ENCODE results near the gene BCLAF3.

Gene BCLAF3

DNA sequence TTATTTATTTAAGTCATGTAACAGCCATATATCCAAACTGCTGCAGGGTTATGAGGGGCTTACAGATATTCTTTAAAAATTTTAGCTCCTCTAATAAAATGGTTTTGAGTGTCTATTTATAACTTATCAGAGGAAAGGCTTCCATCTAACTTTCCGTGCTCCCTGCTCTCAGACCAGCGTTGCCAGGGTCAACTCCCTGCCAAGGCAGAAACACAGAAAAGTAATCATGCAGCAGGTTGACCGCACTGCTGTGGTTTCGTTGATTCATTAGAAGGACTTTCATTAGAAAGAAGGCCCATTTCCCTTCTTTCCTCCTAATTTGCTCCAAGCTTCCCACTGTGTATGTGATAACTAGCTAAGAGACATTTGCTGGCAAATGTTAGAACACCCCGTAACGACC, 33.9 kb downstream of the BCLAF3 start:
- no peak overlapping the region for H3K4me3 Mint-ChIP-seq
- ATAC-seq (replicated peaks) (no peak), DNase-seq (no peak)
- H3K9me3 Mint-ChIP-seq = no peaks in the 10 kb centered on the region
- H3K27me3 Mint-ChIP-seq = no peaks in the 10 kb centered on the region
- H3K27ac Mint-ChIP-seq = no peak overlapping the region
- H3K36me3 Mint-ChIP-seq (ENCODE audit: insufficient read depth) = no peaks in the 10 kb centered on the region
- H3K4me1 Mint-ChIP-seq (ENCODE audit: low read depth in 2 of 2) = peaks cover 0 to 4% of the 10 kb centered on the region in 2 donors

DNA sequence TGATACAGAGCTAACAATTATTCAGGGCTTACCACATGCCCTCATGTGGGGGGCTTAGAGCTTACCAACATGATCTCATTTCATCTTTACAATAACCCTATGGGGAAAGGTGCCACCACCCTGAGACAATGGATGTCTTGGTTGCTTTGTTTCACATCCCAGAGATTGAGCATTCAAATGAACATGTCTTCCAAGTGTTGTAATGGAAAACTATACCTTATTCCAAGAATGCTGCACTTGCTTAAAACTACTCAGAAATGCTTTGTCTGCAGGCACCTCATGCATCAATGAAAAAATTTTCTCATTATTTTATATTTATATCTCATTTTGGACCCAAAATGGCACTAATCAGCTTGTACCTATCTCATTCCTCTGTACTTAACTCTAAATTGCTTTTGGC, 34.6 kb downstream of the BCLAF3 start:
- H3K27me3 Mint-ChIP-seq = no peaks in the 10 kb centered on the region
- ATAC-seq (replicated peaks) (no peak), DNase-seq (no peak)
- no peaks in the 10 kb centered on the region for H3K9me3 Mint-ChIP-seq
- H3K27ac Mint-ChIP-seq = no peak overlapping the region
- no peaks in the 10 kb centered on the region for H3K36me3 Mint-ChIP-seq (ENCODE audit: insufficient read depth)
- peaks cover 0 to 4% of the 10 kb centered on the region in 2 donors for H3K4me1 Mint-ChIP-seq (ENCODE audit: low read depth in 2 of 2)
- no peak overlapping the region for H3K4me3 Mint-ChIP-seq

DNA sequence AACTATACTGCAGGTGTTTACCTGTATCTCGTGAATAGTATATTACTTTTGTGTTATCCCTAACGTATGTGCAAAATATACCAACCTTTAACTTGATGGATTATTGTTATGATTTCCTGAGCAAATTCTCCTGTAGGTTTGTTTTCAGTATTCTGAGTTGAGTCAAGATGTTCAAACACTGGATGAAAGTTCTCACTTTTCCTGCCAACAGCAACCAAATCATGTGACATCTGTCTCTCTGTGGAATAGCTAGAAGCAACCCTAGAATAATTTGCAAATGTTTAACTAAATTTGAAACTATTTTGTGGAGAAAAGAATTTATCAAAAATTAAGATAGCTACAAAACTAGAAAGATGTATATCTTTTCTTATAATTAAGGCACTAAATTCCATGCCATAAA, 35.6 kb downstream of the BCLAF3 start:
- no peak for ATAC-seq (replicated peaks)
- no peak for DNase-seq

DNA sequence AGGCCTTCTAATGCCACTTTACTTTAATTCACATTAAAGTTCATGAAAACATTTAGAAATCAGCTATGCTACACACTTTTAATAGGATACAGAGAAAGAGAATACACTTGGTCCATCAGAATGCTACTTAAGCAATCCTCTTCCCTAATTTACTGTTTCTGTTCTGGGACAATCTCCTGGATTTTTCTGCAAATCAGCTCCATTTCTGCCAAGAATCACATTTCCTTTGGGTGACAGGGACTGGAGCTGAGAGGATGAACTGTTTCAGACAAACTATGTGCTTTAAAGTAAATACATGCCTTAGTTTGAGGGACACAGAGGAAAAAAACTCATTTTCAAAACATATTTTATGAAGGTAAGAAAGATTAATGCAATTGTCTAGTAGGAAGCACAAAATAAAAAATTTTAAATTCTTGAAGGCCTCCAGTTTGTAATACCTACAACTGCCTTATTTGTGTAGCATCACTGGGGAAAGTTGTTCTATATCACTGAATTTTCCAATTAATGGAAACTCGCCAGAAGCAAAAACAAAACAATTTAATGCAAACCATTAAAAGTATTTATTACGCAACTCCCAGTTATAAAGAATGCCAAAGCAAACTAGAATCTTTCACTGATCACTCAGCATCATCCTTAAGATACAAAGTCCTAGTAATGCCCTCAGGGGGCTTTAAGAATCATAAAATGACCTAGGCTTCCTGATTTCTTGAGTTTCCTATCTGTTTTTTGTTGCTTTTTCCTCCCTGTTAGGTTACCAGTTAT, 36.3 kb downstream of the BCLAF3 start:
- no peaks in the 10 kb centered on the region for H3K9me3 Mint-ChIP-seq
- no peaks in the 10 kb centered on the region for H3K4me1 Mint-ChIP-seq (ENCODE audit: low read depth in 2 of 2)
- DNase-seq (no peak), ATAC-seq (replicated peaks) (no peak)
- H3K4me3 Mint-ChIP-seq = no peak overlapping the region
- no peak overlapping the region for H3K27ac Mint-ChIP-seq
- H3K36me3 Mint-ChIP-seq (ENCODE audit: insufficient read depth) = no peaks in the 10 kb centered on the region
- H3K27me3 Mint-ChIP-seq = no peaks in the 10 kb centered on the region

More for the DNA sequence above, 35.6 kb downstream of the BCLAF3 start:
- Mint-ChIP-seq H3K4me3 (no peak overlapping the region), H3K27ac (no peak overlapping the region), H3K9me3 (no peaks in the 10 kb centered on the region), H3K27me3 (no peaks in the 10 kb centered on the region), H3K36me3 (ENCODE audit: insufficient read depth) (no peaks in the 10 kb centered on the region), H3K4me1 (ENCODE audit: low read depth in 2 of 2) (no peaks in the 10 kb centered on the region)

DNA sequence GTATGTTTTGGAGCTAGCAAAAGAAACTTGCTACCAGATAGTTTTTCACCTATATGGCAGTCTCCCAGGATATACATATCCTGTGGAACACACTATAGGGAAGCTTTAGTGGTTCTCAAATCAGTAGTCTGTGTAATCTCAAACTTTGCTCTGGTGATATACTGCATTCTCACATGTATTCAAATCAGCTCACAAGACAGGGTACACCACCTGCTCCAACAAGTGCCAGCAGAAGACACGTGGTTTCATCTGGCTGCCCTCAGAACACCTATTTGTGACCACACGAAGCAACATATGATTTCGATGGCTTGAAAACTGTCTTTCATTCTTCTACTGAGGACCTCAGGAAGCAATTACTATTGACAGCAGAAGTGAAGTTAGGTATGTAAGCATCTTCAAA, 37.7 kb downstream of the BCLAF3 start:
- ATAC-seq (replicated peaks) = no peak
- no peaks in the 10 kb centered on the region for H3K4me1 Mint-ChIP-seq (ENCODE audit: low read depth in 2 of 2)
- H3K27ac Mint-ChIP-seq = no peak overlapping the region
- H3K27me3 Mint-ChIP-seq = no peaks in the 10 kb centered on the region
- no peaks in the 10 kb centered on the region for H3K9me3 Mint-ChIP-seq
- peaks cover 9% of the 10 kb centered on the region for H3K36me3 Mint-ChIP-seq (ENCODE audit: insufficient read depth)
- no peak overlapping the region for H3K4me3 Mint-ChIP-seq
- no peak for DNase-seq

DNA sequence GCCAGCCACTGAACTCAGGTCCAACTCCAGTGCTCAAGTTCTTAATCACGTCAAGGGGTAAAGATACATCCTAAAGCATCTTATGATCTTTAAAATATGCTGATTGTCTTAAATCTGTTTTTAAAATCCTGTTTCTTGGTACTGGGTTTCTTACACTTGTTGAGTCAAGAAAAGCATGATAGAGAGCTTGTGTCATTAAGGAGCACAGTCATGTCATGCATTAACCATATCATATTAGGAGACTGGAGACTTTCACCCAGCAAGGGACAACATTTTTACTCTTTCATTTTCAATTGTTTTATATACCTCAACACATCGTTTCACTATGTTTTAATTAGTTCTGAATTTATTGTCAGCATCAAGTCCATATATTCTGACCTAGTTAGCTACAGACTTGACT, 41.5 kb downstream of the BCLAF3 start:
- ATAC-seq (replicated peaks) (no peak), DNase-seq (no peak)
- H3K36me3 Mint-ChIP-seq (ENCODE audit: insufficient read depth) = peaks cover 15% of the 10 kb centered on the region
- no peak overlapping the region for H3K4me3 Mint-ChIP-seq
- peaks cover 0 to 2% of the 10 kb centered on the region in 2 donors for H3K4me1 Mint-ChIP-seq (ENCODE audit: low read depth in 2 of 2)
- H3K27me3 Mint-ChIP-seq = no peaks in the 10 kb centered on the region
- H3K27ac Mint-ChIP-seq = no peak overlapping the region
- H3K9me3 Mint-ChIP-seq = no peaks in the 10 kb centered on the region

DNA sequence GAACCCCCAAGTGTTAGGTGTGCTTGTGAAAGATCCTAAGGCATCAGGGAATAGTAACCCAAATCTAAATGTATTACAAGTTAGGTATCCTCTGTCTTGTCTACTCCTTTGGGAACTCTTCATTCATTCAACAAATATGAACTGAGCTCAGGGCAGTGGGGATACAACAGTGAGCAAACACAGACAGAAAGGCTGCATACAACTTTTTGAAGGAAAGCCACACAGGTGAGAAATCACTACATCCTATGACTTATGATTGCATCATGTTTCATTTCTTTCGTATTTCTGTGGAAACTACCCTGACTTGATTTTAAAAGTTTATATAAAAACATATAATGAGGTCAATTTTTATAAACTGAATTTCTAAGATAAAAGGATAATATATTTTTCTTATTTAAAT, 43.2 kb downstream of the BCLAF3 start:
- Mint-ChIP-seq H3K4me3 (no peak overlapping the region), H3K9me3 (no peaks in the 10 kb centered on the region), H3K4me1 (ENCODE audit: low read depth in 2 of 2) (peaks cover 0 to 2% of the 10 kb centered on the region in 2 donors), H3K36me3 (ENCODE audit: insufficient read depth) (peaks cover 15% of the 10 kb centered on the region), H3K27me3 (no peaks in the 10 kb centered on the region), H3K27ac (no peak overlapping the region)
- DNase-seq (no peak), ATAC-seq (replicated peaks) (no peak)

Measured in effector memory CD8-positive, alpha-beta T cell (primary cell).